ENCODE results near the gene EFNB3.

Gene EFNB3, protein sequence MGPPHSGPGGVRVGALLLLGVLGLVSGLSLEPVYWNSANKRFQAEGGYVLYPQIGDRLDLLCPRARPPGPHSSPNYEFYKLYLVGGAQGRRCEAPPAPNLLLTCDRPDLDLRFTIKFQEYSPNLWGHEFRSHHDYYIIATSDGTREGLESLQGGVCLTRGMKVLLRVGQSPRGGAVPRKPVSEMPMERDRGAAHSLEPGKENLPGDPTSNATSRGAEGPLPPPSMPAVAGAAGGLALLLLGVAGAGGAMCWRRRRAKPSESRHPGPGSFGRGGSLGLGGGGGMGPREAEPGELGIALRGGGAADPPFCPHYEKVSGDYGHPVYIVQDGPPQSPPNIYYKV

DNA sequence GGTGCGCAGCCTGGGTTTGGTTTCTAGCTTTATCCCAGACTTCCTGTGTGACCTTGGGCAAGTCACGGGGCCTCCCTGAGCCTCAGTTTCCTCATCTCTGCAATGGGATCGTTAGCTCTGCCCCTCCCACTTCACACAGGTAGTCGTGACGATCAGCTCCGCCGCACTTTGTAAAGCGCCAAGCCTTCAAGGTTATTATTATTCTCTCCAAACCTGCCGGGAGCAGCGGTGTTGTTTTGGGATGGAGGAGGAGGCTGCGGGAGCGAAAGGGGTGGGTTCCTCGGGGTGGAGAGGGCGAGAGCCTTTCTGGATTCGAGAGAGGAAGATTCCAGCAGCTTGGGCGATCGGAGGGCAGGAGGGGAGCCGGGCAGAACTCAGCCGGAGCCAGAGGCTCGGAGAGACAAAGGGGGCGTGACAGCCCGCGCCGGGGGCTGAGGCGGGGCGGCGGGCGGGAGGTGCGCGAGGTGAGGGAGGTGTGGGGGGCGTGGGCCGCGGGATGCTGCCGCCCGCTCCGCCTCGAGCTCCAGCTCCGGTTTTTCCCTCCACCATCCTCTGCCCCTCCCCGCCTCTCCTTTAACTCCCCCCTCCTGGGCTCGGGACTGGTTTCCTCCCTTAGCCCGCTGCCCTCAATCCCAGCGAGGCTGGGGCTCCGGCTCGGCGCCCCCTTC, at the start of gene EFNB3:
Gene EFNB3 (plus strand): TSS at position 602 of the 668 bp plus-strand sequence. CDS start 397 bp downstream, outside the sequence.
- no peak for DNase-seq (ENCODE audit: low read depth)

DNA sequence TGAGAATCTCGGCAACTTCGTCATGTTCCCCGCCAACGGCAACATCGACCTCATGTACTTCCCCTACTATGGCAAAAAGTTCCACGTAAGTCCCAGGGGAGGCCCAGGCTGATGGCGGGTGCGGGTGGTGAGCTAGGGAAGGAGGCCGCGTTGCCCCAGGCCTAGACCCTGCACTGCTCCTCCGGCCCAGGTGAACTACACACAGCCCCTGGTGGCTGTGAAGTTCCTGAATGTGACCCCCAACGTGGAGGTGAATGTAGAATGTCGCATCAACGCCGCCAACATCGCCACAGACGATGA, 49.5 kb upstream of the EFNB3 start:
- no peak for DNase-seq (ENCODE audit: low read depth)

DNA sequence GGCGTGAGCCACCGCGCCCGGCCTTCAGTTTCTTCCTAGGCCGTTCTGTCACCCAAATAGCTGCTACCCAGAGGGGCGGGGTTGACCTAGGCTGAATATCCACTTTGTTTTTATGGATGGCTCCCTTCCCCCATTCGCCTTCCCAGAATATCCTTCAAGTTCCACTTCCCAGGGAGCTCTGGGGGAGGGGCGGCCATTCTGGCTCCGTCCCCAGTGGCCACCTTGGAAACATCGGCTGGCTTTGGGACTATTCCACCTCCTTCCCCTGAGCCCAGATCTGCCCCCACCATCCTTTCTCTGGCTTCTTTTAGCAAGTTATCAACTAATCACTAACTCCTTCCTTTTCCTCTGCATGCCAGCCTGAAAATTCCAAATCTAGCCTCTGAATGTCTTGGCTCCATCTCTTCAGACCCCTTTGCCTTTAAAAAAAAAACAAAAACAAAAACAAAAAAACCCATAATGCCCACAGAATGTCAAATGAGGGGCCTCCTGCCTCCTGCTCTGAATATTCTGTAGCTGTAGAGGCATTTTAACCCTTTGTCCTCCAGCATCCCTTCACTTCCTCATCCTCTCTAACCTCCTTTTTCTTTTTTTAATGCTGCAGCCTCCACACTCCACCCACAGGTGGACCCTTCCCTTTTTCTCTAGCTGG, 47.9 kb upstream of the EFNB3 start:
- DNase-seq (ENCODE audit: low read depth), result no peak

DNA sequence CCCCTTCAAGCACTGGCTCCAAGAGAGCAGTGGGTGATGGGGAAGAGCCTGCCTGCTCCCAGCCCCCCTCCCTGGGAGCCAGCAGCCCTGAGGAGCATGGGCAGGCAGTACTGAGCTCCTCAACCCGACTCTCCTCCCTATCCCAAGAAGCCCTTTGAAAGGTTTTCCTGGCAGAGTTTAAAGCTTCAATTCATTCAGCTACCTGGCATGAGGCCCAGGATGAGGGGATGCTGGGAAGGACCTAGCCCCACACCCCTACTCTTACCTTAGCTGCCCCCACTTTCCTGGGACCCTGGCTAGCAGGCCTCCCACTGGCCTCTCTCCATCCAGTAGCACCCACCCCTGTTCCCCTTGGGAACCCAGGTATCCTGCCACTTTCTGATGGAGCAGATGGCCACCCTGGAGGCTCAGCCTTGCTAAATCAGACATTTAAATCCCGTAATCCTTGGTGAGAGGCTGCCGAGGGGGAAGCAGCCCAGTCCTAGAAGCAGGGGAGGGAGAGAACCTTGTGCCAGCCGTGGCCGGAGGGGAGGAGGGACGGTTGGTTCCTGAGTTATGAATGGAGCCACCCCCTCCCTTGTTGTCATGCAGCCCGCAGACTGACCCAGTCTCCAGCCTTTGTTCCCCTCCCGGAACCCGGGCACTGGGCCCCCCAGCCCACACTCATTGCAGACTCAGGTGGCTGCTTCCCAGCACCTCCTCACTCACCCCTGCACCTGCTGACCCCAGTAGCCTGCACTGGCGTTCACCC, 37.2 kb upstream of the EFNB3 start:
- DNase-seq (ENCODE audit: low read depth), result no peak

DNA sequence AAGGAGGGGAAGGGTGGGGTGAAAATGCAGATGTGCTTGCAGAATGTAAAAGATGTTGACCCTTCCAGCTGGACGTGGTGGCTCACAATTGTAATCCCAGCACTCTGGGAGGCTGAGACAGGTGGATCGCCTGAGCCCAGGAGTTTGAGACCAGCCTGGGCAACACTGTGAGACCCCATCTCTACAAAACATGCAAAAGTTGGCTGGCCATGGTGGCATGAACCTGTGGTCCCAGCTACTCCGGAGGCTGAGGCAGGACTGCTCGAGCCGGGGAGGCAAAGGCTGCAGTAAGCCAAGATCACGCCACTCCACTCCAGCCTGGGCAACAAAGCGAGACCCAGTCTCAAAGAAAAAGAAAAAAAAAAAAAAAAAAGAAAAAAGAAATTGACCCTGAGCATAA, 36.5 kb upstream of the EFNB3 start:
- DNase-seq (ENCODE audit: low read depth), result no peak

DNA sequence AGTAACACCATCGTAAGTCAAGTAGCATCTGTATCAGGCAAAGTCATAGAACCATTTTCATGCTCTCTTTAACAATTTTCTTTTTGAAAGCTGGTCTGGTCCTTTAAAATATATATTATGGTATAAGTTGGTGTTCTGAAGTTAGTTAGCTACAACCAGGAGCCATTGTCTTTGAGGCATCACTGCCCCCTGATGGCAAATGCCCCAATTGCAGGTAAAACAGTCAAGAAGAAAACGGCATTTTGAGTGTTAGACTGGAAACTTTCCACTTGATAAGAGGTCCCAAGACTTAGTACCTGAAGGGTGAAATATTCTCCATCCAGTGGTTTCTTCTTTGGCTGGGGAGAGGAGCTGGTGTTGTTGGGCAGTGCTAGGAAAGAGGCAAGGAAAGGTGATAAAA, 31.8 kb upstream of the EFNB3 start:
- DNase-seq (ENCODE audit: low read depth), result no peak

DNA sequence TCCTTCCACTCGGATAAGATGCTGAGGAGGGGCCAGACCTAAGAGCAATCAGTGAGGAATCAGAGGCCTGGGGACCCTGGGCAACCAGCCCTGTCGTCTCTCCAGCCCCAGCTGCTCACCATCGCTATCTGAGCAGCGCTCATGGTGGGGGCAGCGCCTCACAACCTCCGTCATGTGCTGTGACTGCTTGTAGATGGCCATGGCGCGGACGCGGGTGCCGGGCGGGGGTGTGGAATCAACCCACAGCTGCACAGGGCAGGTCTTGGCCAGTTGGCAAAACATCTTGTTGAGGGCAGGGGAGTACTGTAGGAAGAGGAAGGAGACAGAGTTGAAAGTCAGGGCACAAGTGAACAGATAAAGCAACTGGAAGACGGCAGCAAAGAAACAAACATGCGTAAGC, 30.1 kb upstream of the EFNB3 start:
- DNase-seq (ENCODE audit: low read depth), result no peak

DNA sequence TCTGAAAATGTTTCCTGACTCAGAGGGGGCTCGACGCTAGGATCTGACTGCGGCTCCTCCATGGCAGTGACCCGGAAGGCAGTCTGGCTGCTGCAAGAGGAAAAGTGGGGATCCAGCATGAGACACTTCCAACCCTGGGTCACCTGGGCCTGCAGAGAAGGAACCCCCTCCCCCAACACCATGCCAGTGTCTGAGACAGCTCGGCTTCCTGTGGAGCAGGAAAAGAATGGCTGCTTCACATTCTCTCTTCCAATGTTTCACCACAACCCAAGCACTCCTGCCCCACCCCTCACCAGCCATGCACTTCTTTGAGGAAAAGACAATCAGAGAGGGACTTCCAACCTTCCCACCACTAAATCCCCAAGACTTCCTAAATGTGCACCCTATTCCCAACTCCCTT, 28.5 kb upstream of the EFNB3 start:
- DNase-seq (ENCODE audit: low read depth), result no peak

DNA sequence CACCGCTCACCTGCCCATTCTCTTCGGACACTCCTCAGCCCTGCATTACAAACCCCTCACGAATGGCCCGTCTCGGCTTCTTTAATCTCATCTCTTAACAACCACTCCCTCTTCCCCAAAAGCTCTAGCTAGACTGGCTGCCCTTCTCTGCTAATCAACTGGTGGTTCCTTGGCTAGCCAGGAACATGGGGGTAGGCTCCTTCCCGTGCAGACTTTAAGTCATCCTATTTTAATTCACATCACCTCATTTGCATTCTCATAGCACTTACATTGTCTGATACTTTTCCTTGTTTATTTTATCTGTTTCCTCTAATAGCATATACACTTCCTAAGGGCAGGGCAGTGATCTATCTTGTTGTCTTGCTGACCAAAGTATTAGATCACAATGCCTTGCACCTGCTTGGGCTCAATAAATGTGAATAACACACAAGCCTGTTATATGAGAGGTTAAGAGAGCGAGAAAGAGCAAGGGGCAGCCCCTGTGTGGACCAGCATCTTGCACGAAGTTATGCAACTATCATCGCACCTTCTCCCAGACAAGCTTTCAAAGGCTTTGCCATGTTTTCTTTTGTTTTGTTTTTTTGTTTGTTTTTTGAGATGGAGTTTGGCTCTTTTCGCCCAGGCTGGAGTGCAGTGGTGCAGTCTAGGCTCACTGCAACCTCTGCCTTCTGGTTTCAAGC, 27.5 kb upstream of the EFNB3 start:
- no peak for DNase-seq (ENCODE audit: low read depth)

DNA sequence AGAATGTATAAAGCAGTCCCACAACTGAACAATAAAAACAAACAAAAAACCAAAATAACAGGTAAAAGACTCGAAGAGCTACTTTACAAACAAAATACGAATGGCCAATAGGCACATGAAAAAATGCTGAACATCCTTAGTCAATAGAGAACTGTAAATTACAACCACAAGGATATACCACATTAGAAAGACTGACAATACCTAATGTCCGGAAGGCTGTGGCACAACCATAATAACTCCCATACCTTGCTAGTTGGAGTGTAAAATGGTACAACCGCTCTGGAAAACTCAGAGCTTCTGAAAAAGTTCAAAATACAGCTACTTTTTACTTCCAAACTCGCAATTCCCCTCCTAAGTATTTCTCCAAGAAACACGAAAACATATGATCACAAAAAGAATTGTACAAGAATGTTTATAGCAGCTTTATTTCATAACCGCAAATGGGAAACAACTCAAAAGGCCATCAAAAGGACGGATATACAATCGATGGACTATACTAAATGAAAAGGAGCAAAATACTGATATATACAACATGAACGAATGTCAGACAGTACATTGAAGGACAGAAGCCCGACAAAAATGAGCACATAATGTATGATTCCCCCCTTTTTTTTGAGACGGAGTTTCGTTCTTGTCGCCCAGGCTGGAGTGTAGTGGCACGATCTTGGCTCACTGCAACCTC, 20.0 kb upstream of the EFNB3 start:
- no peak for DNase-seq (ENCODE audit: low read depth)

DNA sequence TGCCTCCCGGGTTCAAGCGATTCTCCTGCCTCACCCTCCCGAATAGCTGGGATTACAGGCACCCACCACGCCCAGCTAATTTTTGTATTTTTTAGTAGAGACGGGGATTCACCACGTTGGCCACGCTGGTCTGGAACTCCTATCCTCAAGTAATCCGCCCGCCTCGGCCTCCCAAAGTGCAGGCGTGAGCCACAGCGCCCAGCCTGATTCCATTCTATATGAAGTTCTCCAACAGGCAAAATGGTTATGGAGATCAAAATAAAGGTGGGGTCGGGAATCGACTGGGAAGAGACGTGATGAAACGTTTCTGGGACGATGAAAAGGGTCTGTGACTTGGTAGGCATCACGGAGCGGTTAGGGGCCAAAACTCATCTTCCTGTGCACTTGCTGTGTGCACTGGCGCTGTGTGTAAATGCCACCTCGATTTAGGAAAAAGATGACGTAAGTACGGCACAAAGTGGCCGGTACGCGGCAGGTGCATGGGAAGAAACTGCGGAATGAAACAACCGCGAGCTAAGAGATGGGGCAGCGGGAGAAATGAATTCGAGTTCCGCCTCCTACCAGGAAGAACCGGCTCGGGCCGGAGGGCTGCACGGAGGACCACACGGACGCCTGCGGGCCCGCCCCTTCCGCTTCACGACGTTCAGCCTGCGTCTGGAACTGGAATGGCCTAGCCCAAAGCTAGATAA, 19.3 kb upstream of the EFNB3 start:
- DNase-seq (ENCODE audit: low read depth), result peak; percentile 79

DNA sequence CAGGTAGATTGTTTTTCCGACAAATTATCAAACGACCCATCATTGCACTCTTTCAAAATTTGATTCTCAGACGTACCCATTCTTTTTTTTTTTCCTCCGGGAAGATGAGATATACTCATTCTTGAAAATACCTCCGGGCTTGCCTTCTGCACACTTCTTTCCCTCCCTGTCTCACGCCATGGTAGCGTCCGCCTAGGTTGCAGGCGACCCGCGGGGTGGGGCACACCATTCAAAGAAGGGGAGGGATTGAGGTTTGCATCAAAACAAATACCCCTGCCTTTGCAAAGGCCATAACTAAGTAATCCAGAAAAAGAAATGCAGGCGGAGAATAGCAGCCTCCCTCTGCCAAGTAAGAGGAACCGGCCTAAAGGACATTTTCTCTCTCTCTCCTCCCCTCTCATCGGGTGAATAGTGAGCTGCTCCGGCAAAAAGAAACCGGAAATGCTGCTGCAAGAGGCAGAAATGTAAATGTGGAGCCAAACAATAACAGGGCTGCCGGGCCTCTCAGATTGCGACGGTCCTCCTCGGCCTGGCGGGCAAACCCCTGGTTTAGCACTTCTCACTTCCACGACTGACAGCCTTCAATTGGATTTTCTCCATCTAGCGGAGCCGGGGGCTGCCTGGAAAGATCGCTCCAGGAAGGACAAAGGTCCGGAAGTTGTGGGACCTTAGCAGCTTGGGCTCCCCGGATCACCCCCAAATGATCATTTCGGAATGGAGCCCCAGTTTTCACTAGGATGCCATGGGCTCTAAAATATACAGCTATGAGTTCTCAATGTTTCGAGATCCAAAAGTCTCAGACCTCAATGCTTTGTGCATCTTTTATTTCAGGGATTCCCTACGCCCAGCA, 18.6 kb upstream of the EFNB3 start:
- DNase-seq (ENCODE audit: low read depth), result peak; percentile 70

DNA sequence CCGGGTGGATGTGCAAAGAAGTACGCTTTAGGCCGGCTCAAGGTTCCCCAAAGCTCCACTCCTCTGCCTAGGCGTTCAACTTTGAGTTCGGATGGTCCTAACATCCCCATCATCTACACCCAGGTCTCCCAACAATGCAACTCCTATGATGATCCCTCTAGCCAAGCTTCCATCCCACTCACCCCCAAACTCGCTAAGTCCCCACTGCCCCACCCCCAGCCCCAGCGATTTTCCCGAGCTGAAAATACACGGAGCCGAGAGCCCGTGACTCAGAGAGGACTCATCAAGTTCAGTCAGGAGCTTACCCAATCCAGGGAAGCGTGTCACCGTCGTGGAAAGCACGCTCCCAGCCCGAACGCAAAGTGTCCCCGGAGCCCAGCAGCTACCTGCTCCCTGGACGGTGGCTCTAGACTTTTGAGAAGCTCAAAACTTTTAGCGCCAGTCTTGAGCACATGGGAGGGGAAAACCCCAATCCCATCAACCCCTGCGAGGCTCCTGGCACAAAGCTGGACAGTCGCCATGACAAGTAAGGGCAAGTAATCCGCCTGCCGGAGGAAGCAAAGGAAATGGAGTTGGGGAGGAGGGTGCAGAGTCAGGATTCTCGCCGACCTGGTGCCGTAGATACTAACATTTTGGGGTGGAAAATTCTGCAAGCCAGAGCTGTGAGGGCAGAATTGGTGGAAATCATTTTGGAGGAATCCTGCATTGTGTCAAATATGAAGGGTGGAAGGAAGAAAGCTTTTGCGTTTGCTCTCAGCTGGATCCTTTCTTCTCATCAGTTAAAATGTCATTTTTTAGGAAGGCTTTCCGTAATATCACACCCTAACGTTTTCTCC, 17.7 kb upstream of the EFNB3 start, which contains the start of gene TP53:
Gene TP53 (minus strand): TSS at position 419 of the 836 bp plus-strand sequence. CDS start 10,896 bp downstream, outside the sequence.
- peak; percentile 77 for DNase-seq (ENCODE audit: low read depth)

DNA sequence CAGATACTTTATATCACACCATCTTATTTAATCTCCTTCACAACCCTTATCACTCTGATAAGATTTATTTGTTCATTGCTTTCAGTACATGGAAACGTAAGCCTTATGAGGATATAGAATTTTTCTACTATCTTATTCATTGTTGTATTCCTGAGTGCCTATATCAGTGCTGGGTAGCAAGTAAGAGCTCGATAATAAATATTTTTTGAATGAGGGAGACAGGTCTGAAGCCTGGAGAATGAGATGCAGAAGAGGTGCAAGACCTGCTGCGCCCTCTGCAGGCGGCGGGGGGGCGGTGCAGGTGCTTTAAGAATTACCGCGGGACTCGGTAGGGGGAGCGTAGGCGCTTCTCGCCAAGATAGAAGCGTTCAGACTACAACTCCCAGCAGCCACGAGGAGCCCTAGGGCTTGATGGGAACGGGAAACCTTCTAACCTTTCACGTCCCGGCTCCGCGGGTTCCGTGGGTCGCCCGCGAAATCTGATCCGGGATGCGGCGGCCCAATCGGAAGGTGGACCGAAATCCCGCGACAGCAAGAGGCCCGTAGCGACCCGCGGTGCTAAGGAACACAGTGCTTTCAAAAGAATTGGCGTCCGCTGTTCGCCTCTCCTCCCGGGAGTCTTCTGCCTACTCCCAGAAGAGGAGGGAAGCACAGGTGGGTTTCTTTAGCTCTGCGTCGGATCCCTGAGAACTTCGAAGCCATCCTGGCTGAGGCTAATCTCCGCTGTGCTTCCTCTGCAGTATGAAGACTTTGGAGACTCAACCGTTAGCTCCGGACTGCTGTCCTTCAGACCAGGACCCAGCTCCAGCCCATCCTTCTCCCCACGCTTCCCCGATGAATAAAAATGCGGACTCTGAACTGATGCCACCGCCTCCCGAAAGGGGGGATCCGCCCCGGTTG, 16.8 kb upstream of the EFNB3 start, which contains the start of gene WRAP53:
Gene WRAP53 (plus strand): TSS at position 570 of the 900 bp plus-strand sequence. CDS start 172 bp downstream, at position 742.
- DNase-seq (ENCODE audit: low read depth), result peak; percentile 94

DNA sequence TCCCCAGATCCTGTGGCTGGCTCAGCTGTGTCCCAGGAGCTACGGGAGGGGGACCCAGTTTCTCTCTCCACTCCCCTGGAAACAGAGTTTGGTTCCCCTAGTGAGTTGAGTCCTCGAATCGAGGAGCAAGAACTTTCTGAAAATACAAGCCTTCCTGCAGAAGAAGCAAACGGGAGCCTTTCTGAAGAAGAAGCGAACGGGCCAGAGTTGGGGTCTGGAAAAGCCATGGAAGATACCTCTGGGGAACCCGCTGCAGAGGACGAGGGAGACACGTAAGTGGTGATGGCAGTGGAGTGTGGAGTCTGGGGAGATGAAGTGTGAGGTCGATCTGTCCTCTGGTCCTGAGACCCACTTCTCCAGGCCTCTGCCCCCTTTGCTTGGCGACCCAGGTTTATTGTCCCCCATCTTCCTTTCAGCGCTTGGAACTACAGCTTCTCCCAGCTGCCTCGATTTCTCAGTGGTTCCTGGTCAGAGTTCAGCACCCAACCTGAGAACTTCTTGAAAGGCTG, 16.1 kb upstream of the EFNB3 start:
- no peak for DNase-seq (ENCODE audit: low read depth)

DNA sequence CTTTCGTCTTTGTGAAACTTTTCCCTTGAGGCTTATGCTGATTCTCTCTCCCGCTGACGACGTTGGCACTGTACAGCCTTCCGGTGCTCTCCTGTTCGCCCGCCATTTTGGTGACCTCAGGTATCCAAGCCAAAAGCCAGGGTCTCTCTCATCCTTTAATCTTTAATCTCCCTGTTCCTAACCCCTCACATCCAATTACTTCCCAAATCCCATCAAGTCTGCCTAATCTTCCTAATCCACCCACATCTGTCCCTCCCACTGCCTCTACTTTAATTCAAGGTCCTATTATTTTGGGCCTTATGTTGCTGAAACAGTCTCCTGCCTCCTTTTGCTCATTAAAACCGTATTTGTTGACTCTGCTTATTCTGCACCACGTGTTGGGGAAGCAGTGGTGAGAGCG, 9.4 kb upstream of the EFNB3 start:
- DNase-seq (ENCODE audit: low read depth), result no peak

DNA sequence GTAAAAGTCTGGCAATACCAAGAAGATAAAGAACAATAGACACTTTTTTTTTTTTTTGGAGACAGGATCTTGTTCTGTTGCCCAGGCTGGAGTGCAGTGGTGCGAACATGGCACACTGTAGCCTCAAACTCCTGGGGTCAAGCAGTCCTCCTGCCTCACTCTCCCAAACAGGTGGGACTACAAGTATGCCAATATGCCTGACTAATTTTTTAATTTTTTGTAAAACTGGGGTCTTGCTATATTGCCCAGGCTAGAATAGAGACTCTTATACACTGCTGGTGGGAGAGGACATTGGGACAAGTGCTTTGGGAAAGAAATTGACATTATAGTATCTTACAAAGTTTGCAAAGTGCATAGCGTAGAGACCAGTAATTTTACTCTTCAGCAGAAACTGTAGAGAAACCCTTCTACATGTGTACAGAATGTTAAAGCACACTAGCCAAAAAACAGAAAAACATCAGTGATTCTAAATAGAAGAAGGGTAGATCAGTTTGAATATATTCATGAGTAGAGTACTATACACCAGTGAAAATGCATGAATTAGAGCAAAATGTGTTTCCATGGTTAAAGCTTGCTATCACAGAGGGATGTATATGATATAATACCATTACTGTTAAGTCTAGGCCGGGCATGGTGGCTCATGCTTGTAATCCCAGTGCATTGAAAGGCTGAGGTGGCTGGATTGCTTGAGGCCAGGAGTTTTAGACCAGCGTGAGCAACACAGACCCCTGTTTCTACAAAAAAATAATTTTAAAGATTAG, 7.0 kb upstream of the EFNB3 start:
- DNase-seq (ENCODE audit: low read depth), result no peak

Measured in activated T-cell treated with anti-CD3 and anti-CD28 coated beads for 1 hour (primary cell).